HG03521 (cell line): Measurements from ENCODE around the gene ZNF483.
"Not testable (repeated sequence)": the region's sequence is repeated elsewhere in the genome, so short reads cannot be mapped to it uniquely, and the experiment has no call there.

Experiments used
- ATAC-seq: cut with Tn5 transposase; IDR thresholded peaks from one replicate; pipeline ENCODE4 v1.9.1; 2021; ENCODE audit warnings: mild to moderate bottlenecking, moderate library complexity; ENCODE audit not compliant: unreplicated experiment

Gene ZNF483

DNA sequence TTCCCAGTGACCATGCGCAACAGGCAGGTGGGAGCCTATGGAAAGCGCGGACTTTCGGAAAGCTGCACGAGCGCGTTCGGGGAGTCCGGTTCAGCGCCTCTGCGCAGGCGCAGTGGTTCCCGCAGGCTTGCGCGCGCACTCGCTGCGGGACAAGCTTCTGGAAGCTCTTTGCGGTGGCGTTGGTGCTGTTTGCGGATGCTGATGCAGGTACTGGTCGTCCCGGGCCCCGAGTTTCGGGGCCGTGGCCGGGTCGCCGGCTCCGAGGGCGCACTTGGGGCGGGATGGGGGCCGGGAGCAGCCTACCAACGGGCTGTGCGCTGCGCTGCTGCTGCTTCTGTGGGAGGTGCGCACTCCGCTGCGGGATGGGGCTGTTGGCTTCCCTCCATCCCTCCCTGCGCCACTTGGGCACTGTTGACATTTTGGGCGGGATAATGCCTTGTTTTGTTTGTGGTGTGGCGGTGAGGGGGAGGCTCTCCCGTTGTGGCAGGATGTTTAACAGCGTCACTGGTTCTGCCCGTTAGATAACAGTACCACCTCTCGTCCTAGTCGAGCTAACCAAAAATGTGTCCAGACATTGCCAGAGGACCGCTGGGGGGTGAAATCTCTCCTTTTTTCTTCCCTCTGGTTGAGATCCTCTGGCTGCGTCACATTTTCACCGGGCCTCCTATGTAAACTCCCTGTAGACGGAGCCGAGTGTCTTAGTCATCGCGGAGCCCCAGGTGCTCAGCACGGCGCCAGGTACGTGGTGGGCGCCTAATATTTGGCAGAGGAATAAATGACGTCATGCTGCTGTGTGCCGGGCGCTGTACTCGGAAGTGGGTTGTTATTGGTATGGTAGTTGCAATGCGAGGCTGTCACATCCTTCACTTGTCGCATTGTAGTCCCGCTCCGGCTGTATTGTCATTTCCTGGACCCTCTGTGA is at the start of gene ZNF483:
Gene ZNF483 (plus strand): TSS at position 124 of the 922 bp plus-strand sequence. CDS start 2,217 bp downstream, outside the sequence.
- no peak for ATAC-seq

DNA sequence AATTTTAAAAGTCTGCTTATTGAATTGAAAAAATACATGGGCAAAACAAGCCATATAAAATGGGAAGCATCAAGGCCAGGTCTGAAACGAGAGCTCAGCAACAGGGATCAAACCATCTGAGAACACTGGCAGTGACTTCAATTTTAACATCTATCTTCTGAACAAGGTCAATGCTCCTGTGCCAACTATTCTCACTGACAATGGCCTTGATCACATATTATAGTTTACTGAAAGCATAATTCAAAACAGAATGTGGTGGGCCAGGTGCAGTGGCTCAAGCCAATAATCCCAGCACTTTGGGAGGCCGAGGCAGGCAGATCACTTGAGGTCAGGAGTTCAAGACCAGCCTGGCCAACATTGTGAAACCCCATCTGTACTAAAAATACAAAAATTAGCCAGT is 49.8 kb upstream of the ZNF483 start:
- no peak for ATAC-seq

DNA sequence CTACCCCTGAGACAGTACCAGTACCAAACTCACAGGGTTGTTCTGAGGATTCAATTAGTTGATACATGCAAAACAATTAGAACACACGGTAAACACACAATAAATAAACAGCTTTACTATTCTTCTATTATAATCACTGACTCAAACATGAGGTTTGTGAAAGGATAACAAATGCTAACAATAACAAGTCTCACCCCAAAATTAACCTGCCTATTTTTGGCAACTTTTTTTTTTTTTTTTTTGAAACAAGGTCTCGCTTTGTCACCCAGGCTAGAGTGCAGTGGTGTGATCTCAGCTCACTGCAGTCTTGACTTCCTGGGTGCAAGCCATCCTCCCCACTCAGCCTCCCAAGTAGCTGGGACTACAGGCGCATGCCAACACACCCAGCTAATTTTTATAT is 47.3 kb upstream of the ZNF483 start:
- ATAC-seq, result no peak

DNA sequence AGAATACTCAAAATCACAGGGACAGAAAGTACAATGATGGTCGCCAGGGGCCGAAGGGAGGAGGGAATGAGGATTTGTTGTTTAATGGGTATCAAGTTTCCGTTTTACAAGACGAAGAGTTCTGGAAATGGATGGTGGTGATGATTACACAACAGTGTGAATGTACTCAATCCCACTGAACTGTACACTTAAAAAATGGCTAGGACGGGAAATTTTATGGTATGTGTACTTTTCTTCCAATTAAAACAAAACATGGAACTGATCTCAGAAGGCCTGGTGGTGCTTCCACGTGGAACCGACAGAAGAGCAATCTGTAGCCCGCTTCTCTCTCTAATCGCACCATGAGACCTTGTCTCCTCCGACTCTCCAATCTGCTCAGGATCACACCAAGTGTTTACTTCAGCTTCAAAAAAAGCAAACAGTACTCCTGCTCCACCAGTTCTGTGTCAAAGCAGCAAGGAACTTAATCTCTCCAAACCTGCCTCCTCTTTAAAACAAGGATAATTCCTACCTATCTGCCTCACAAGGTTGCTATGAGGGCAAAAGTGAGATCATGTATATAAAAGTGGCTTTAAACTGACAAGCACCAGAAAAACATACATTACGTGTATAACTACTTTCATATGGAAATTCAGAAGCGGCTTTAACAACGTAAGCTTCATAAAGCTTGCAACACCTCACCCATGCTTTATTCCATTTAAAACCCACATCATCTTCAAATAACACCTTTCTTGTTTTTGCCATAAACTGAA is 42.9 kb upstream of the ZNF483 start:
- no peak for ATAC-seq

DNA sequence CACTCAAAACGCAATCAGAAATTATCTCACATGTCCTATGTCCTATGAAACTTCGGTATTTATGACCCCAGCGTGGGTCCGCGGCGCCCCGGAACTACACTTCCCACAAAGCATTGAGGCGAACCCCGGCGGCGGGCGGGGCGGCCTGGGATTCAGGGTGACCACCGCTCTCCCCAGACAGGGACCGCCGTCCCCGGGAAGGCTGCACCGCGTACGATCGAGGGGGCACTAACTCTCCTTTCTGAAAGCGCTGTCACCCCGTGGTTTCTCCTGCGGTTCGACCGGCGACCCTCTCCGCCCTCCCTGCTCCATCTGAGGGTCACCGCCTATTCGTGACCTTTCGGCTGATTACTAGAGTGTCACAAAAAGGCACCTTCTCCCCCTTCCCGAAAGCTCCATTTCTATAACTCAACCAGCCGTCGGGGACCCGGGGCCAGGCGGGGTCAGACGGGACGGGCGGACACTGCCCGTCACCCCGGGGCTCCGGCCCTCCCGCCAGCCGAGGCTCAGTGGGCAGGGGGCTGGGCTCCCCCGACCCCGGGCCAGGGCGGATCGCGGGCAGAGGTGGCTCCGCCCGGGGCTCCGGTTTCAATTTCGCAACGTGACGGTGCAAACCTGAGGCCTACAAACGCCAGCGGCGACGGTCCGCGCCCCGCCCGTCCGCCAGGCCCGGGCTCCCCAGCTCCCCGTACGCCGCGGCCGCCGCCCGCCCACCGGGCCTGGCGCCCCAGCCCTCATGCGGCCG is 42.1 kb upstream of the ZNF483 start:
- ATAC-seq, result peak; percentile 57

DNA sequence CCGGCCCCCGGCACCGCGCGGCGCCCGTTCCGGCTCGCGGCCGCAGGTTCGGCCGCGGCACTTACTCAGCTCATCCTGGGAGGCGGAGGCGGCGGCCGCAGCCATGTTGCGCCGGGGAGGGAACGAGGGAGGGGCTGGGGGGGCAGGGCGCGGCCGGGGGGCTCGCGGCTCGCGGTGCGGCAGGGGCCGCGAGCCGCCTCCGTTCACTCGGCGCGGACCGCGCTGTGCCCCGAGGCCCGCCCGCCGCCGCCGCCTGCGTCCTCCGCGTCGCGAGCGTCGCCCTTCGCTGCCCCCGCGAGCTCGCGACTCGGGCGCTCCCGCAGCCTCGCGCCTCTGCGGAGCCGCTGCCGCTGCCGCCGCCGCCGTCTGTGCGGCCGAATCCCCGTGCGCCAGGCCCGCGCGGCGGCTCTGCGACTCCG is 41.5 kb upstream of the ZNF483 start:
- peak; percentile 31 for ATAC-seq

DNA sequence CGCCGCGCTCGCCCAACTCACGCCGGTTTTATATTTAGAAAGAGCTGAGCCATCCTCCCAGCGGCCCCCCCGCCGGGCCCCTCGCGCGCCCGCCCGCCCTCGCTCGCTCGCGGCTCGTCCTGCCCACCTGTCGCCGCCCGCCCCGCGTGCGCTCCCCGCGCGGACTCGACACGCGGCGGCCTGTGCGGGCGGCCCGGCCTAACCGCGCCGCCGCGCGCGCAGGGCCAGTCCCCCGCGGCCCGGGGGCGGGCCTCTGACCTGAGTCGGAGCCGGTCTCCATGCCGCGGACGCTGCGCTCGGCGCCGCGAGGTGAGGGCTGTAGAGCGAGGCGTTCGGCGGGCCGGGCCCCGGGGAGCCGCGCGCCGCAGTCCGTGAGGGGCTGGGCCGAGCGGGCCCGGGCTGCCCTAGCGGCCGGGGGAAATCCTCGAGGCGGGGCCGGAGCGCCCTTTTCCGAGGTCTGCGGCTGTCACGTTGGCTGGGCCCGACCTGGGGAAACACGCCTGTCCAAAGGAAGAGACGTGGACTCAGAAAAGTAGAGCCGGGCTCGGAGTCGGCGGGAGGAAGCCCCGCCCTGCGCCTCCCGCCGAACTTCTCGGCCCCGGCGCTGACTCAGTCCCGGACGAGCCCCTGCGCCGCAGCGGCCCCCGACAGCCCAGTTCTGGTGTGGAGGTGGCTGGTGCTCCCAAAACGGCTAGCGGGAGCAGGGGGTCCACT is 41.0 kb upstream of the ZNF483 start, which contains the start of gene ECPAS:
Gene ECPAS (minus strand): TSS at position 526 of the 714 bp plus-strand sequence. CDS start 11,465 bp downstream, outside the sequence.
- peak; percentile 51 for ATAC-seq

DNA sequence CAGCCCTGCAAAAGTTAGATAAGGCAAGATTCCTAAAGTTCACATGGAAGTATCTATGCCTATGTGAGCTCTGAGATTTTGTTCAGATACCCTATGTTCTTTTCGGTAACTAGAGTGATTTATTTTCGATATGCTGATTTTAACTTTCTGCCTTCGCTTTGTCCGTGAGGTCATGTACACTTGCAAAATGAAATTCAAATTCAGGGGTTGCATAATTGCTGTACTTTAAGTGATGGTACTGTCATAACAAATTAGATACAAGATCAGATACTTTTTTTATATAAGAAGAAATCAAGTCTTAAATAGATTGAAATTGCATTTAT is 40.4 kb upstream of the ZNF483 start:
- ATAC-seq, result no peak

DNA sequence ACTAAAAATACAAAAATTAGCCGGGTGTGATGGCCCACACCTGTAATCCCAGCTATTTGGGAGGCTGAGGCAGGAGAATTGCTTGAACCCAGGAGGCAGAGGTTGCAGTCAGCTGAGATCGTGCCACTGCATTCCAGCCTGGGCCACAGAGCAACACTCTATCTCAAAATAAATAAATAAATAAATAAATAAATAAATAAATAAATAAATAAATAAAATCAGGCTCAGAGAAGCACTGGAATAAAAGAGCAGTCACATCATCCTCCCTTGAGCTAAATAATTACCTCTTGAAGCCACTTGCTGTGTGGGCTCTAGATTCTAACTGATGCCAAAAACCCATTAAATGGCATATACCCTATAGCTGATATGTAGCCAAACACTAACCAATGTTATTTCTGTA is 27.8 kb upstream of the ZNF483 start:
- ATAC-seq, result not testable (repeated sequence)

DNA sequence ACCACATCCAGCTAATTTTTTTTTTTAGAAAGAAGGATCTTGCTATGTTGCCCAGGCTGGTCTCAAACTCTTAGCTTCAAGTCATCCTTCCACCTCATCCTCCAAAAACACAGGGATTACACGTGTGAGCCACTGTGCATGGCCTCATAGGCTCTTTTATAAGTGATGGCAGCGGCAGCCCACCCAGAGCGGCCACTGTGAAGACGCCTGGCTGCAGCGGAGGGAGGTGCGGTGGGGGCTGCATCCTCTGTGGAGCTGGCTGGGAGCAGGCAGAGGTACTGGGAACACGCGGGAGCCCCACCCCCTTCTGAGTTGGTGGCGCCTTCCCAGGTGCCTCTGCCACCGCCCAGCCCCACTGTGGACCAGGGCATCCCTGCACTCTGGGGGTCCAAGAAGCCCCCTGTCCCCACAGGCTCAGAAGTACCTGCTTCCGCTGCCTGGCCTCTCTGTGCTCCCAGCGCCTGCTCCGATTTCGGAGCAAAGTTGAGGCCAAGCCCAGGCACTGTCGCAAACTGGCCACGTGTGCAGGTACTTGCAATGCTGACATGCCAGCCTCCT is 23.9 kb upstream of the ZNF483 start:
- ATAC-seq, result no peak

DNA sequence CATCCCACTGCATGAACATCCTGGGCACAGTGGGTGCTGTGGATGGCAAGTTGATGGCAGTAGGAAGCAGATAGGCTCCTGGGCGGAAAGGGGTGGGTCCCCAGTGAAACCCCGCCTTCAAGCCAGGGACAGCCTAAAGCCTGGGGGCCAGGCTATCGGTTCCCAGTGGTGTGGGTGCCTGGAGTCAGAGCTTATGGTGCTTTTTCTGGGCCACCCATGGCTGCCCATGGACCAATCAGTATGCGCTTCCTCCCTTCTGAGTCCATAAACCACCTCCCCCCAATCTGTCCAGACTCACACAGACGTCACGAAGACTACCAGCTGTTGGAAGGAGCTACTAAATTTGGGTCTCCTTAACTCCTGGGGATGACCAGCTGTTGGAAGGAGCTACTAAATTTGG is 23.3 kb upstream of the ZNF483 start:
- no peak for ATAC-seq

DNA sequence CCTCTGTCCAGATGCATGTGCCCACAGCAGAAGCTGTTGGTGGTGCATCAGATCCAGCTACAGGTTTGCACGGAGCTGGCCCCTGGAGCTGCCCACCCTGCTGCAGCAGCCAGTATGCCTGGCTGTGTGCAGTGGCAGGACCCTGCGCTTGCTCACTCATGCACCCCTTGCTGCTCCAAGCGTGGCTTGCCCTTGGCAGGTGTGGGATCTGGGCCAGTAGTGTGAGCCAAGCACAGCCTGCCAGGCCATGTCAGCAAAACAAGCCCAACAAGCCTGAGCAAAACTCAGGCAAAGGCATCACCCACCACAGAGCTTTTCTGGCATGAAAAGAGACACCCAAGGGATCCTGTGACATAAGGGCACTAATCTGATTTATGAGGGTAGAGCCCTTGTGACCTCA is 22.5 kb upstream of the ZNF483 start:
- no peak for ATAC-seq

DNA sequence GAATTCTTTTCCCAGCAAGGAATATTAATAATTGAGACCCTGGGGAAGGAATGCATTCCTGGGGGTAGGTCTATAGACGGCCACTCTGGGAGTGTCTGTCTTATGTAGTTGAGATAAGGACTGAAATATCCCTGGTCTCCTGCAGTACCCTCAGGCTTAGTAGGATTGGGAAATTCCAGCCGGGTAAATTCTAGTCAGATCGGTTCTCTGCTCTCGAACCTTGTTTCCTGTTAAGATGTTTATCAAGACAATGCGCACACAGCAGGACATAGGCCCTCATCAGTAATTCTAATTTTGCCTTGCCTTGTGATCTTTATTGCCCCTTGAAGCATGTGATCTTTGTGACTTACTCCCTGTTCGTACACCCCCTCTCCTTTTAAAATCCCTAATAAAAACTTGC is 13.4 kb upstream of the ZNF483 start:
- ATAC-seq, result not testable (repeated sequence)

DNA sequence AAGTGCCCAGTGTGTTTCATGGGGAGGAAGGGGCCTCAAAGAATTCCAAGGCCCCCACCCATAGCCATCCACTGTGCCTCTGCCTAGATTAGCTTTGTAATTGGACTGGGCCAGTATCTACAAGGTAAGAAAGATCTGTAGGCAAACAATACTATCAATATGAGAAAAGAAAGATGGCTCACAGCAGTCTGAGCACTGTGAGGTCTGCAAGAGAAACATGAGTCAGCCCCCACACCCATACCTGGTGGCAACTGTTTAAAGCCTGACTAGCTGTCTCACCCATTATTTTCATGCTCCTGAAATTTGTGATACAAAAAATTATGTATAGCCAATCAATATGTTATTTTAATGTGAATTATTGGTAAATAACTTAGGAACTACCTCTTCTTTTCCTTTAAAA is 10.0 kb upstream of the ZNF483 start:
- no peak for ATAC-seq

DNA sequence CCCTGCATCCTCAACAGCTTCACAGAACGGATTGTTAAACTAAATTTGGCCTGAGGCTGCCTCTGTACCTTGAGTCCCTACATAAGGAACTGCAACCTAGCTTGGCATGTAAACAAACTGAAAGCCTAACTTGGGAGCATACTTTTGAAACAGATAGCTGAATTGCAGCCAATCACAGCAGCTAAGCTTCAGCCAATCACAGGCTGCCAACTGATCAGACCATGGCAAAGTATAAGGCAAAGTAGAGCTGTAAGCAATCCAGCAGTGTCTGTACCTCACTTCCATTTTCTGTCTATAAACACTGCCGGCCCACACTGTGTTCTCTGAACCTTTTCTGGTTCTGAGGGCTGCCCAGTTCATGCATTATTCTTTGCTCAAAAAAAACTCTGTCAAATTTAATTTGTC is 8.9 kb upstream of the ZNF483 start:
- ATAC-seq, result no peak

DNA sequence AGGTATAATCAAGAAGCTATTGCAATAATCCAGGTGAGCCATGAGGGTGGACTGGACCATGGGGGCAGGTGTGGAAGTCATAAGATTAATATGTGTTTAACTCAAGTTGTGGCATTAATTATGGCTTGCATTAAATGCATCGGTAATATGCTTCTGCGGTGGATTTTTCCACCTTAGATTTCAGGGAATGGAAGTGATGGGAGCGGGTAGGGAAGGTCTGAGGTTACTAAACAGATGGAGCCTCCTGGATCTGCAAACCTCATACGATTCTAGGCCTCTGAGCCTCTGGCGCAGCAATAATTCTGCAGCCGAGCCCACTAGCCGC is 286 bp upstream of the ZNF483 start:
- ATAC-seq, result no peak

DNA sequence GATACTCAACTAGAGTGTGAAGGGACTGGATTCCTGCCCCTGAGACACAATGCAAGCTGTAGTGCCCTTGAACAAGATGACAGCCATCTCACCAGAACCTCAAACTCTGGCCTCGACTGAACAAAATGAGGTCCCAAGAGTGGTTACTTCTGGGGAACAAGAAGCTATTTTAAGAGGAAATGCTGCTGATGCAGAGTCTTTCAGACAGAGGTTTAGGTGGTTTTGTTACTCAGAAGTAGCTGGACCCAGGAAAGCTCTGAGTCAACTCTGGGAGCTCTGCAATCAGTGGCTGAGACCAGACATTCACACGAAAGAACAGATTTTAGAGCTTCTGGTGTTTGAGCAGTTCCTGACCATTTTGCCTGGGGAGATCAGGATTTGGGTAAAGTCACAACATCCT is 2.4 kb downstream of the ZNF483 start:
- no peak for ATAC-seq

DNA sequence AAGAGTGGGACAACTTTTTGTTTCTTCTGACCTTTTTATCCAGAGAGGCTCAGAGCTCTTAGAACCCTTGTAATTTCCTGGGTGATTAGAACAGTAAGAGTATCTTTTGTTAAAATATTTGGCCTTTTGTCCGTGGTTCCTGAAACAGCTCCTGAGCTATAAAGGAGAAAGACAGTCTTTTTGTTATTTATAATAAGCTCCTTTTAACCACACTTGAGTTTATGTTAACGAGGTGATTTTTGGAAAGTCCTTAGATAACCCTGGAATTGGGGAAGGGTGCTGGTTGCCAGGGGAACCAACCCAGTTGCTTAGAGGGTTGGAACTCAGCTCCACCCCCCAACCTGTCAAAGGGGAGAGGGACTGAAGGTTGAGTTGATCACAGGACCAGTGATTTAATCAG is 4.8 kb downstream of the ZNF483 start:
- ATAC-seq, result no peak

DNA sequence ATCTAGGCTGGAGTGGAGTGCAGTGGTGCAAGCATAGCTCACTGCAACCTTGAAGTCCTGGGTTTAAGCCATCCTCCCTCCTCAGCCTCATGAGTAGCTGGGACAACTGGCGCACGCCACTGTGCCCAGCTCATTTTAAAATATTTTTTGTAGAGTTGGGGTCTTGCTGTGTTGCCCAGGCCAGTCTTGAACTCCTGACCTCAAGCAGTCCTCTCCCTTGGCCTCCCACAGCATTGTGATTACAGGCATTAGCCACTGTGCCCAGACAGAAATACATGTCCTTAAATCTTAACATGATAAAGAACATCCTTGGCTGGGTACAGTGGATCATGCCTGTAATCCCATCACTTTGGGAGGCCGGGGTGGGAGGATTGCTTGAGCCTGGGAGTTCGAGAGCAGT is 6.7 kb downstream of the ZNF483 start:
- ATAC-seq, result no peak

DNA sequence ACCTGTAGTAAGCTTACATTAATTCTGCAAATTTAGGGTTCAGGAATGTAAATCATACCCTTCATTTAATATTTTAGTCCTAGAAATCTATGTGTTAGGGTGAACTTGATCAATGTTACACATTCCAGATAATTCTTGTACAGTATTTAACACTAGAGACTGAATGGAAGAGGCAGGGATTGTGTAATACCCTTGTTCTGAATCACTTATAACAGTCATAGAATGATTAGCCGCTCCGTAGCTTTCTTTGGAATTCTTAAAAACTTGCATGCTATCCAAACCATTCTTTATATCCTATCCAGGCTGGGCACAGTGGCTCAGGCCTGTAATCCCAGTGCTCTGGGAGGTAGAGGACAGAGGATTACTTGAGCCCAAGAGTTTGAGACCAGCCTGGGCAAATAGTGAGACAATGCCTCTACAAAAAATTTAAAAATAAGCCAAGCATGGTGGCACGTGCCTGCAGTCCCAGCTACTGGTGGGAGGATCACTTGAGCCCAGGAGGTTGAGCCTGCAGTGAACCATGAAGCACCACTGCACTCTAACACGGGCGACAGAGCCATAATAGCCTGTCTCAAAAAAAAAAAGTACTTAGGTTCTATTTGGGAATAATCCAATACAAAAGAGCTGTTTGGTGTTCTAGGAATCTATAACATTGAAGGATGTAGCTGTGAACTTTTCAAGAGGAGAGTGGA is 8.3 kb downstream of the ZNF483 start:
- ATAC-seq, result no peak
